MV-4-11 (cell line): ENCODE results near the gene ESRP2.

Experiments used
- DNase-seq: peaks from one replicate; lab custom pipeline; 2025; lab: John Stamatoyannopoulos, UW

ESRP2 gene

DNA sequence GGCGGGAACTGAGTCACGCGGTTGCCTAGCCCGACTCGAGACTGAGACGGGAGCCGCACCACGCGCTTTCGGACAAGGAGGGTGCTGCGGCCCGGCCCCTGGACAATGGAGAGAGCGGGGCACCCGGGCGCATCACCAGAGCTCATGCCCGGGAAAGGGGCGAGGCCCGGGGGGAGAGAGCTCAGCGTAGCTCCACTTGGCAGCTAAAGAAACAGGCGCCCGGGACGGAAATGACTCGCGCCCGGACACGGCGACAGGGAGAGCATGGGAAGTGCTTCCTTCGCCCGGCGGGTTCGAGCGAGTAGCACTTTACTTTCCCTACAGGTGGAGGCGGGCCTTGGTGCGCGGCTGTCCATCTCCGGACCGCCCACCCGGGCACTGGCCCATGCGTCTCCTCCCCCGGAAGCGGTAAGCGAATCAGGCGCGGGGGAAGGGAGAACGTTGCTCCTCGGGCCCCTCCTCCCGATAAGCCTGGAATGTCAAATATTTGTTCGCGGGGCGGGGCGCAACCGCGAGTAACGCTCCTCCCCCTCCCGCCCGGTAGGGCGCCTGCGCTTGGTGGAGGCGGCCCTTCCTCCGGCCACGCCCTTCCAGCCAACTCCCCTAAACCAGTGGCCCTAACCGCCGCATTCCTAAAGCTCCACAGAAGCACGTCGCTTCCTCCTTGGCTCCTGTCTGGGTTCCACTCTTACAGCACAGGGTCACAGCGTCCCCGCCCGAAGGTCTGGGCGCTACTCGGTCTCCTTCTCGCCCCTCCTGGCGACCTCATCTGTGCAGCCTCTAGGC lies 1.5 kb upstream of the ESRP2 start:
- DNase-seq = peak; percentile 97

DNA sequence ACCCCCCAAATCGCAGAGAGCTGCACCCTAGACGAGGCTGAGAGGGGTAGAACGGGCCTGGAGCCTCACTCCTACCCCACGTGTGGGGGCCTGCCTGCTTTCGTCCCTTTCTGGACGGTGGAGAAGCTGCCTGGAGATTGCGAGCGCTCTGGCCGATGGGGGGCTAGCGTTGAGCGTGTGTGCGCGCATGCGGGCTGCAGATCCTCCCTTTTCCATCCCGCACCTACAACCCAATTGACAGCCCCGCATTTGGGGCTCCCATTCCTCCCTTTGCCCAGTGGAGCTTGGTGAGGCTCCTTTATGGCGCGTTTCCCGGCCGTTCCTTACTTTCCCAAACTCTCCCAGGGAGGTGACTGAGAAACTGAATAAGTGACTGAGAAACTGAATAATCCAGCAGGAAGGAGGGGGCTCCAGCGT lies 907 bp upstream of the ESRP2 start:
- DNase-seq = no peak

DNA sequence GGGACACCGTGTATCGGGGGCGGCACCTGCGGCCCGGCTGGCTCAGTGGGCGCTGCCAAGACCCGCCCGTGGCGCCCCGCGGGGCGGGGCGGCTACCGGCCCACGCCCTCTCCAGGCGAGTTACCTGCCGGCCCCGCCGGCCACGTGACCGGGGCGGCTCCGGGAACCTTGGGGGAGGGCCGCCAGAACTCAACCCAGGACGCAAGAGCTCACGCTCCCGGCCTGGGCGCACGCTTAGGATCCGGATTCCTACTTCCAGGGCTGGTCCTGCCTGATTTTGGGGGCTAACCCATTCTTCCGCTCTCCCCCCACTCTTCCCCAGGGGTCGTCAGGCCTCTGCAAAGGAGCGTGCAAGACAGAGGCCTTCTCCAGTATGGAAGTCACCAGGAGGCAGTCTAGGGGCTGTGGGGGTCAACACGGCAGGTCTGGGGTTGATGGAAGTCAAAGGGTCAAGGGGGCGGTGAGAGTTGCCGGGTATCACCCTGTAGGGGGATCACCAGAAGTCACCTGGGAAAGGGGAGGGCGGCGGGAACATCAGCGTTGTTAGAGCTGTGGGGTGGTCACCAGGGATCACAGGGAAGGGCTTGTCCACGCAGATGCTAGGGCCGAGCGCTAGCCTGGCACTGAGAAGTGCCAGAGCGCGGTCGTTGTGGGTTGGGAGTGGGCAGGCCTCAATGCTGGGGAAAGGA lies 354 bp upstream of the ESRP2 start:
- DNase-seq = no peak

DNA sequence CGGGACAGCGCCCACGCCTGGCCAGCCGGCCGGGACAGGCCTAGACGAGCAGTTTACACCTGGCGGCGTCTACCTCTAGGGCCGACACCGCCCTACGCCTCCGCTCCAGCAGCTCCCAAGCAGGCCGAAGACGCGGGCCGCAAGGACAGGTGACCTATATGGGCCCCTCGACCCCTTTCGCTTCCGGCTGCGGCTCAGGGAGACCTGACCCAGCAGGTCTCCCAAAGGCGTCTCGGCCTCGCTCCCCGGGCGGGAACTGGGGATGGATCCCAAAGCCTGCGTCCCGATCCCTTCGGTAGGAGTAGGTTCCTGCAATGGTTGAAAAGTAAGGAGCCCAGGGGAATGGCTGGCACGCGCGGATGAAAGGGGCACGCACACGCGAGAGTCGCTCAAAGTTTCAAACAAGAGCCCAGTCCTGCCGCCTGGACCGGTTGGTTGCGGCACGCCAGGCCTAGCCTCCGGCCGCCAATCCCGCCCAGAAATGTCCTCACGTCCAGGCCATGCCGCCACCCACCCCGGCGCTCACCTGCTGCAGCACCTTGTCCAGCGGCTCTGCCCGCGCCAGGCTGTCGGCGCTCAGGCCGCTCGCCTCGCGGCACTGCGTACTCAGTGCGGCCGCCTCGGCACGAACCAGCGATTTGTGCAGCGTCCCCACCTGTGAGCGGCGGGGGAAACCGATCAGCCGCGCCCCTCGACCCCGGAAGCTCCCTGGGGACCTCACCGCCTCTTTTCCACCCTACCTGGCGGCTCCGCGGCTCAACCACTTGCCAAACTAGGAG lies 630 bp downstream of the ESRP2 start:
- no peak for DNase-seq

DNA sequence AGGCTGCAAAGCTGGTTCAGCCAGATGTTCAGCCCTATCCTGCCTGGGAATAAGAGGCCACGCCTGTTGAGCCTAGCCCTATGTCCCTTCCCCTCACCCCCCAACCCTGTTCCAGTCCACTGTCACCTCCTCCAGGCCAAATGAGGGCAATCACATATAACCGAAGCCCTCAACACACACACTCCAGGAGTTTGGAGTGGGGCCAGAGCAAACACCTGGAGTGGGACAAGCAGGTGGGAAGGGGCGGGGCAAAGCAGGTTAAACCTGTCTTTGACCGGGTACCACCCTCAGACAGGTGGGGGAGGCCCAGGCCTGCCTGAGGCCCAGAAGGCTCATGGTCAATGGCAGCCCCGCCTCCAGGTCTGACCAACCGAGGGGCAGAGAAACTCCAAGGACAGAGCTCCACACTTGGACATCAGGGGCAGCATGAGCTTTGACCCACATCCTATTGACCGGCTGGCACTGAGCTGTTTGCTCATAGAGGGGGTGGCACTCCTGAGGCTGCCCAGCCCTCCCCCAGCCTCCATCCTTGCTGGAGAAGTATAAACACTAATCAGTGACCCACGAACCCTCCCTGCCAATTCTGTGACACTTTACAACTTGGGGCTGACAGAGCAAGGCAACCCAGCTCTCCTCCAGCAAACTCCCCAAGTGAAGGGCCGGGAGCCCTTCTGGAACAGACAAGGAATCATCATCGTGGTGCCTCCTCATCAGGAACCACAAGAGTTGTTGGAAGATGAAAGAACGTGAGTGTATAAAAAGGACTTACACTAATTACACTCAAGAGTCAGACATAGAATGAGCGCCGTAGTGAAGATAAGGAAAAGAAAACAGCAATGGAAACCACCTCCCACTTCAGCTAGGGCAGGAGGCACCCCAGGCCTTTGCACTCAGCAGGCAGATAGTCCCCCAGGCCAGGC lies 1.5 kb downstream of the ESRP2 start:
- no peak for DNase-seq

DNA sequence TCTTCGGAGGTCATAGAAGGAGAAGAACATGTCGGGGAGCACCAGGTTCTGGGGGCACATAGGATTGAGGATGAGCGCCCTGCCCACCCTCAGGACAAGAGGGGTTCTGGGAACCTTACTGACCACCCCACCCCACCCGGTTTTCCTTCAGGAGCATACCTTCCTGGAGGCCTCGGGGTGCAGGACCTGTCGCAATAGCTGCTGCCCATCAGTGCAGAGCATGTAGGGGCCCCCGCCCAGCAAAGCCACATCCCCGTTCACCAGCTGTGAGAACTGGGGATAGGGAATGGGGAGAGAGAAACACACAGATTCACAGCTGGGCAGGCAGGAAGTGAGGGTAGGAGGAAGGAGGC lies 2.1 kb downstream of the ESRP2 start:
- DNase-seq = peak; percentile 59

DNA sequence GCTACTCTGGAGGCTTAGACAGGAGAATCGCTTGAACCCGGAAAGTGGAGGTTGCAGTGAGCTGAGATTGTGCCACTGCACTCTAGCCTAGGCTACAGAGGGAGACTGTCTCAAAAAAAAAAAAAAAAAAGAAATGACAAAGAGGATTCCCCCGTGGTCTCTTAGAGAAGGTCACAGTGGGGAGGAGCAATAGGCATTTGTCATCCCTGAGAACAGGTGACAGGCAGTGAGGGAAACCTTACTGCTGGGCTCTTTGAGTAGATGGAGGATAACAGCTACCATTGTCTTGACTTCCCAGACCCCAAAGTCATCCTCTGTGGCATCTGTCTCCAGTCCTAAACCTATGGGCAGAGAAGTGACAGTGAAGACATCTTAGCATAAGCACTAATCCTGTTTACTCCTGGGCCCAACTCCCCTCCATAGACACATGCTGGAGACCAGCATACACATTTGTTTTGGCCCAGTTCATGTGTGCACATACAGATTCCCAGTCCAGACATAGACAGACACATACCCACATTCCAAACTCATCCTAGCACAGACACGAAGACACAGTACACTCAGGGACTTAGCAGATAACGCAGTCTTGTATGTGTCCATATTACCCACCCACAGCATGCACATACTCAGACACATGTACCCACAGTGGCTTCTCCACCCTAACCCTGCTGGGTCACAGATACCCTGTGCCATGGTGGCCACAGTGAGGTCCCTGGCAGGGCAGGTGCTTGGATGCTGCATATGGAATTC lies 2.7 kb downstream of the ESRP2 start:
- no peak for DNase-seq

DNA sequence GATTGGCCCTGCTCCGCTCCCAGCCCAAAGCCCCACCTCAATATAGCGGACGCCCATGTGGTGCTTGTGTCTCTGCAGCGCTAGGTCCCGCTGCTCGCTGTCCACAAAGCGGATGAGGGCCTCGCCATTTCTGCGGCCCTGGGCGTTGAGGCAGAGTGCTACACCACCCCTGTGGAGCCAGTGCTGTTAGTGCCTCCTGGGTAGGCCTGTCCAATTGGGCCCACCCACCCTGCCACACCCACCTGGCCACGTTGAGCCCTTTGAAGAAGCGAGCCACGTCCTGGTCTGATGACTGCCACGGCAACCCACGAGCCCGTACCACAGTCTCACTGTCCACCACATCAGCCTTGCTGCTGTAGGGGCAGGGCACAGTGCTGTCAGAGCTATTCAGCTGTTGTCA lies 3.6 kb downstream of the ESRP2 start:
- no peak for DNase-seq

DNA sequence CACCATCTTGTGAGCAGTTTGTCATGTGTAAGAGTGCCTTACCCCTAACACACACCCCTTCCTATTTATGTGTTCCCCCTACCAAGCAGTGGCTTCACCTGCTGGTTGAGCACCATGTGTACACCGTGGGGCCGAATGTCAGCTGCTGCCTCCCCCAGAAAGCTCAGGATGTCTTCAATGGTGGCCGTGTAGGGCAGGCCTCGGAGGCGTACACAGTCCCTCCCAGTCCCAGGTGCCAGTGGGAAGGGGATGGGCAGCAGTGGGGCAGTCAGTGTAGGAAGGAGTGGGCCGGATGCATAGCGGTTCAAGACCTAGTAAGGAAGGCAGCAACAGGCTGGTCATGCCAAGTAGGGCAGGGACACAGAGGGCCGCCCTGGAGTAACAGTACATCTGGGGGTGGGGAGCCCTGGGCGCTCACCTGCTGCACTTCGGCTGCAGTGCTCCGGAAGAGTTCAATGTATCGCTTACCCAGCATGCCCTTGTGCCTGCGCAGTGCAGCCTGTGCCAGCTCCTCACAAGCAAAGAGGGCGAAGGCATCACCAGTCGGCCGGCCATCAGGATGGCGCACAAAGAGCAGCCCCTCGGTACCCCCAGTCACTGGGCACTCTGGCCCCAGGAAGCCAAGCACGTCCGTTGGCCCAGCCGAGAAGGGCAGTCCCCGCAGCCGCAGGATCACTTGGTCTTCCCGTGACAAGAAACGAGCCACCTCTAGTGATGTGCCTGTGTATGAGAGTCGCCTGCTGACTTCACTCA lies 4.4 kb downstream of the ESRP2 start:
- DNase-seq = no peak

DNA sequence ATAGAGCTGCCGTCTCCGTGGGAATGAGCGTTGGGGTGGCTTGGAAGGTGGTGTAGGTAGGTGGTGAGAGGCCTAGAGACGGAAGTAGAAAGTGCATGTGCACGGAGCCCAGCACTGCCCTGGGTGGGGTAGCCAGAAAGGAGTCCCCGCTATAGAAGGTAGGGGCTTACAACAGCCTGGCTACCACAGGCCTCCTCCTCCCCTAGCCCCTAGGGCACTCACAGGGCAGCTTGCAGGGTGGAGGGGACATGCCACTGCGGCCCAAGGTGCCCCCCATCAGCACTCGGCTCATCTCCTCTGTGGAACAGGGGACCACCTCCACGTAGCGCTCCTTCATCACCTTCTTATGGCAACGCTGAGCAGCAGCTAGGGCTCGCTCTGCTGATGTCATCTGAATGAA lies 5.0 kb downstream of the ESRP2 start:
- DNase-seq = no peak

DNA sequence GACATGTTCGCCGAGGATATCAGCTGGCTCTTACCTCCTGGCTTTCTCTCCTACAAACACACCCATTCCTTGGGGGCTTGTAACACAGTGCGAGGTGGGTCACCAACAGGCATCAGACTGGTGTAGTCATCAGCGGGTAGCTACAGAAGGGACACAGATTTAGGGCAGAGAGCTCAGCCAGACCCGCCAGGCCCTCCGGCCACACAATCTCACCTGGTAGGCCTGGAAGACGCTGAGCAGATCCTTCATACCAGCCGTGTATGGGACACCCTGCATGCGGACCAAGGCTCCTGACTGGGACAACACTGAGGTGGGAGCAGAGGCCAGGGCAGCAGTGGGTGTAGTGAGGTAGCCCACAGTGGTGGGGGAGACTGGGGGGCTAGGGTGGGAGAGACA lies 5.8 kb downstream of the ESRP2 start:
- DNase-seq = no peak

DNA sequence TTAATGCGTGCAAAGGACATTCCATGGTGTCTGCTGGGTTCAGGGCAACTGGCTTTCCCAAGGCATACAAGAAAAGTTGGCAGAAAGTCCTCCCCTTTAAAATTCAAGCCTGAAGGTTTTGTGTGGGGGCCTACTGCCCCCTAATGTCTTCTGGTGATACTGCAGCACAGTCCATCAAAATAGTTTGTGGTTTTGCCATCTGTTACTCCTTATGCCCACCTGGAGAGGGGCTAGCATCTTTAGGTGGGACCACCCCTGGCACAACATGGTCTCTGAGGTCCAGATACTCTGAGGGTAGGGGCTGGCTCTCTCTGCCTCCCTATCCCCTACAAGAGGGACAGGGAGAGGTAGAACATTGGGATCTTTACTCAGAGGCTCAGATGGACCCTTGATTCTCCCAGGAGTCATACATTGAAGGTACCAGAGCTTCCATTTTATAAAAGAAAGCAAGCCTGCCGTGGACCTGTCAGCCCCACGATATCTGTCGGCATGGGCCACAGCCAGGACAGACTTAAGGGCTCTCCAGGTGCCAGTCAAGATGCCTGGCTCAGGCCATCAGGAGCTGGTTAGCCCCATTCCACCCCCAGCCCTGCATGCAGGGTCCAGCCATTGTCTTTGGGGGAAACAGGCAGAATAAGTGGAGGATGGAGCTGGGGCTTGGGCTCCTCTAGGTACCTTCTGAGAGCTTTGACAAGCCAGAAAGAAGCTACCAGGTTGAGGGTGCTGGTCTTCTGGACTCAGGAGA lies 6.3 kb downstream of the ESRP2 start:
- DNase-seq = peak; percentile 45

DNA sequence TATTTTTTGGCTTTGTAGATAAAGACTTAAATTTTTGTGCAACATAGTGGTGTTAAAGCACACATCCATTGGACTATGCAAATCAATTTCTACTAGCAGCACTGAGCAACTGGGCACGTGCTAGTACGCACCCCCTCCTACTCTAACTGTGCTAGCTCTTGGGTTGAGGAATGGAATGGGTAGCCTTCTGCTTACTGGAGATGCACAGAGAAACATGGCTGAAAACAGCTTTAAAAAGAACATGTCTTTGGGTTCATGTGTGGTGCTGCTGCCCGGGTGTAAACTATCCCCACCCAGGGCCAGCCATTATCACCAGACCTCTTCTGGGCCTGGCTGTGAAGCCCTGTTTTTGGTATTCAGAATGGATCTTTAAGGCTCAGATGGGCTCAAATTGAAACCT lies 7.3 kb downstream of the ESRP2 start:
- DNase-seq = no peak

DNA sequence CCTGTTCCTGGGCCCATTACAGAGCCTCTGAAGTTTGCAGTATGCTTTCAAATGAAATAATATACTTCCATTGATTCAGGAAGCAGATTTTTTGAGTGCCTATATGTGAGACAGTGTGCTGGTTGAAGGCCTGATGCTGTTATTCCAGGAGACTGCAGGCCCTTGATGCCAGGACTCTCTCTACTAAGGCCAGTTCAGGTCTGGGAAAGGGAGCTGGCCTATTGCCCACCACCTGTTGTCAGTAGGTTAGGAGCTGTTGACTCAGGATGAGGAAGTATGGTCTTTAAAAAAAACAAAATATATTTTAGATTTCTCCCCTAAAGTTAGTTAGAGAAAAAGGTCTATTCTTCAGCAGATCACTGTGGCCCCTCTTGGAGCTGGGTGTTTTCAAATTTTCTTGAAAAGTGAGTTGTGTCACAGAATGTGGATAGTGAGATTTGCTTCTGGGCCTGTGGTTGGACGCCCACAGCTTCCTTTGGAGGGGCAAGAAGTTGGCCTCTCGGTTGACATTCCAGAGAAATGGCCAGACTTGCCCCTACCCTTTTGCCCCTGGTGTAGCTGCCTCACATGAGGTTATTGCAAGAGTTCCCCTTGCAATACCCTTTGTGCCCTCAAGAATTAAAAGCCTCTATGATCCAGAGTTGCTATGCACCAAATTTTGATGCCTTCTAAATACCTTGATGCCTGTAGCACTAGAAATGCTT lies 7.9 kb downstream of the ESRP2 start:
- DNase-seq = no peak

DNA sequence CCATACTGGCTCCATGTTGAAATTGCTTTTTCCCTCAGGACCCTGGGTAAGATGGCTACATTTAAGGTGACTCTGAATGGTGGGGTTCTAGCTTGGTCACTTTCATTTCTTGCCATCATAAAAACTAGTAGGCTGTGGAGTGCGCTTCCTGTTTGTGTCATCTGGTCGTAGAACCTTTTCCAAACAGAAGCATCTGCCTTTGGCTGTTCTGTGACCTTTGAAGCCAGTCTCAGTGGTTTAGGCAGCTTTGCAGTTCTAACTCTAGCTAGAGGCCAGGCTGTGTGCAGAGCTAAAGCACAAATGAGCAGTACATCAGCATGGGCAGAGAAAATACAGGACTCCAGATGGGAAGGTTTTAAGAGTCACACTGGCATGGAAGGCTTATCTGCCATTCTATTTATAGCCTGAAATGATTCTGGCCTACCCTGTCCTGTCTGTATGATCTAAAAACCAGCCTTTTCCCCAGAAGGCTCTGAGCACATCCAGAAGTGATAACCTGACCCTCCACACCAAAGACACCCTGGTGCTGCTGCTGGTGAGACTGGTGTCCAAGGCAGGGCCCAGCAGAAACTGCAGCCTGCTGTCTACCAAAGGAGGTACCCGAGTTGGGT lies 8.6 kb downstream of the ESRP2 start:
- peak; percentile 17 for DNase-seq

DNA sequence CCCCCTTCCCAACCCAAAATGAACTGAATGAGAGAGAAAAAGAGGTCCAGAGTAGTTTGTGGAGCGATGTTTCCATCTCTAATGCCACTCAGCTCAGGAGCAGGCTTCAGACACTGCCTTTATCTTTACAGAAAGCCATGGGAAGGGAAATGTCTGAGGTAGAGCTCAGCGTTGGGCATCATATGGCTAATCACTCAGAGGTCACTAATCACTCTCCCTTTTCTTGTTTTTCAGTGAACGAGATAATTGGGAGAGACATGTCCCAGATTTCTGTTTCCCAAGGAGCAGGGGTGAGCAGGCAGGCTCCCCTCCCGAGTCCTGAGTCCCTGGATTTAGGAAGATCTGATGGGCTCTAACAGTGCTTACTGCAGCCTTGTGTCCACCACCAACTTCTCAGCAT lies 9.8 kb downstream of the ESRP2 start:
- no peak for DNase-seq

DNA sequence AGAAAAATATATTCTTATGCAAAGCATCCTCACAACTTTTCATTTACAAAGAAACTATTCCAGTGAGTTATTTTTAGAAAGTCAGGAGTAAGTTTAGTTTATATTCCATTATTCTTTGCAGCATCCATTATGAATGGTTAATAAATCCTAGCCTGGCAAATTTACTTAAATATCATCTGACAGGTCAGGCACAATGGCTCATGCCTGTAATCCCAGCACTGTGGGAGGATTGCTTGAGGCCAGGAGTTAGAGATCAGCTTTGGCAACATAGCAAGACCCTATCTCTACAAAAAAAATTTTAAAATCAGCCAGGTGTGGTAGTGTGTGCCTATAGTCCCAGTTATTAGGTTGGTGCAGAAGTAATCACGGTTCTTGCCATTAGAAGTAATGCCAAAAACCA lies 12.9 kb downstream of the ESRP2 start:
- DNase-seq = no peak

DNA sequence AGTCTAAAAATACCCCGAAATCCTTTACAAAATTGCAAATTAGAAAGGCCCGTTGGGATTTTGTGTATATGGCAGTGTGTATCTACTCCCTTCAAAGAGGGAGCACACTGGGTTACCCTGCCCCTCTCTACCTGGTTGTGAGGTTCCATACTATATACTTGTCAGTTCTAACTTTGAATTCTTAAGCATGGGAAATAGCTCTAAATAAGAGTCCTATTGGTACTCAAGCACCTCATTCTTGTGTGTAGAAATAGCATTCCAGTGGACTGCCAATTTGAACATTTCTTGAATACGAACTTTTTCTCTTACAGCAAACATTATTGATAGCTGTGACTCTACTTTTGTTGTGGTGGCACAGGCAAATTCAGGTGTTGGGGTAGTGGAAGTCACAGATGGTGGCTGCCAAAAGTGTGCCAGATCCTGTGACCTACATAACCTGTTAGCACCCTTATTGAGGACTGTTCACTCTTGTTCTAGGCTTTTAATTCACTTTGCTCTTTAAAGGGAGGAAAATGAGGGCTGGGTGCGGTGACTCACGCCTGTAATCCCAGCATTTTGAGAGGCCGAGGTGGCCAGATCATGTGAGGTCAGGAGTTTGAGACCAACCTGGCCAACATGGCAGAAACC lies 16.1 kb downstream of the ESRP2 start:
- DNase-seq = no peak
